Neural progenitor cell (in vitro differentiated cells): ENCODE measurements around the gene ZIC5. TPM values are rescaled to one million over a fixed set of nuclear protein-coding genes. Genes with fewer than 3 reads are reported as not detected.

Experiments
- DNase-seq: peaks from one replicate; pipeline ENCODE4 v3.0.0-alpha.2; 2016; ENCODE audit warnings: low spot score
- H2AFZ ChIP-seq: fragments of 200-600 bp; sonication (generic); replicated peaks from 2 replicates; pipeline ENCODE4 v1.6.1; 2016; ENCODE audit warnings: antibody characterized with exemption
- H3F3A ChIP-seq: fragments of 200-600 bp; sonication (generic); 2 replicates; pipeline ENCODE4 v1.6.1; 2016; ENCODE audit warnings: antibody characterized with exemption, low read depth
- H3K27ac ChIP-seq: fragments of 200-600 bp; sonication (generic); 2 replicates; pipeline ENCODE4 v1.5.1; 2016; ENCODE audit warnings: mild to moderate bottlenecking
- H3K27me3 ChIP-seq: fragments of 200-600 bp; sonication (generic); 2 replicates; pipeline ENCODE4 v1.6.1; 2016; ENCODE audit warnings: mild to moderate bottlenecking, moderate library complexity
- H3K36me3 ChIP-seq: fragments of 200-600 bp; sonication (generic); 2 replicates; pipeline ENCODE4 v1.5.1; 2016
- H3K4me1 ChIP-seq: fragments of 200-600 bp; sonication (generic); 2 replicates; pipeline ENCODE4 v1.6.1; 2016; ENCODE audit warnings: mixed run types
- H3K4me2 ChIP-seq: fragments of 200-600 bp; sonication (generic); 2 replicates; pipeline ENCODE4 v1.6.1; 2016
- H3K4me3 ChIP-seq: fragments of 200-600 bp; sonication (generic); 2 replicates; pipeline ENCODE4 v1.5.1; 2016
- H3K79me2 ChIP-seq: fragments of 200-600 bp; sonication (generic); 2 replicates; pipeline ENCODE4 v1.6.1; 2016; ENCODE audit warnings: low read depth
- H3K9ac ChIP-seq: fragments of 200-600 bp; sonication (generic); 2 replicates; pipeline ENCODE4 v1.6.1; 2016
- H3K9me3 ChIP-seq: fragments of 200-600 bp; sonication (generic); 2 replicates; pipeline ENCODE4 v1.5.1; 2016; ENCODE audit warnings: low read depth
- H4K20me1 ChIP-seq: fragments of 200-600 bp; sonication (generic); 2 replicates; pipeline ENCODE4 v1.6.1; 2016; ENCODE audit warnings: low read depth
- H3K27ac Mint-ChIP-seq: 3 replicates; pipeline ENCODE4 v1.8.0; 2021; ENCODE audit warnings: mixed read lengths
- H3K27me3 Mint-ChIP-seq: 2 replicates; pipeline ENCODE4 v1.8.0; 2022; ENCODE audit warnings: low read depth, mild to moderate bottlenecking, inconsistent platforms, moderate library complexity, mixed read lengths; ENCODE audit not compliant: insufficient read depth
- H3K36me3 Mint-ChIP-seq: 3 replicates; pipeline ENCODE4 v1.8.0; 2021; ENCODE audit warnings: mixed read lengths
- H3K4me1 Mint-ChIP-seq: 3 replicates; pipeline ENCODE4 v1.8.0; 2021; ENCODE audit warnings: mixed read lengths
- H3K4me3 Mint-ChIP-seq: 3 replicates; pipeline ENCODE4 v1.8.0; 2021; ENCODE audit warnings: mild to moderate bottlenecking, moderate library complexity, mixed read lengths
- H3K9me3 Mint-ChIP-seq: 3 replicates; pipeline ENCODE4 v1.8.0; 2020; ENCODE audit warnings: mixed read lengths
- EZH2 ChIP-seq: fragments of 200-600 bp; sonication (generic); IDR thresholded peaks from 2 replicates; pipeline ENCODE4 v1.6.1; 2017; ENCODE audit warnings: antibody characterized with exemption, mild to moderate bottlenecking, moderate library complexity
- EZH2phosphoT487 ChIP-seq: fragments of 200-600 bp; sonication (generic); IDR thresholded peaks from 2 replicates; pipeline ENCODE4 v1.6.1; 2017; ENCODE audit warnings: antibody characterized with exemption
- total RNA-seq: library from RNA; depleted of rRNA; stranded (reverse); fragments of >200 nt; gene quantifications from 2 replicates; pipeline ENCODE4 v1.2.3, GENCODE V29; 2015; ENCODE audit warnings: low replicate concordance
- TF ChIP-seq, protein P1 (sequence below): fragments of 200-600 bp; sonication (generic); IDR thresholded peaks from 2 replicates; pipeline ENCODE4 v1.5.1; 2017; ENCODE audit warnings: antibody characterized with exemption, mild to moderate bottlenecking

ZIC5 gene
- 29.0 and 35.7 TPM in 2 replicates for total RNA-seq

- DNase-seq = peak; percentile 95
- Histone ChIP-seq H3F3A (peaks cover 88% of the 10 kb centered on the region), H3K4me2 (peak within 1 kb of the TSS; percentile 79), H4K20me1 (peaks cover 86% of the 10 kb centered on the region), H3K9ac (no peak within 1 kb of the TSS), H3K27me3 (peaks cover 45% of the 10 kb centered on the region), H3K4me3 (peak within 1 kb of the TSS; percentile 96), H3K9me3 (no peaks in the 10 kb centered on the region), H3K27ac (peak within 1 kb of the TSS; percentile 83), H3K4me1 (peaks cover 45% of the 10 kb centered on the region), H3K36me3 (peaks cover 3% of the 10 kb centered on the region), H3K79me2 (peaks cover 88% of the 10 kb centered on the region), H2AFZ (no peak within 1 kb of the TSS)
- peaks cover 21% of the 10 kb centered on the region for H3K36me3 Mint-ChIP-seq
- H3K4me1 Mint-ChIP-seq = peaks cover 41% of the 10 kb centered on the region
- peaks cover 26% of the 10 kb centered on the region for H3K27me3 Mint-ChIP-seq
- peaks cover 15% of the 10 kb centered on the region for H3K9me3 Mint-ChIP-seq
- H3K4me3 Mint-ChIP-seq = peak within 1 kb of the TSS; percentile 89
- TF ChIP-seq EZH2phosphoT487 (peak; percentile 6), EZH2 (no peak)
- peak within 1 kb of the TSS; percentile 94 for H3K27ac Mint-ChIP-seq
These were observed at the start of gene ZIC5 for GRCh38 chr13:99971576-99972189. Gene ZIC5, minus strand, starts transcription at chr13:99971767. Its CDS starts 164 bp downstream, at chr13:99971603.

DNA sequence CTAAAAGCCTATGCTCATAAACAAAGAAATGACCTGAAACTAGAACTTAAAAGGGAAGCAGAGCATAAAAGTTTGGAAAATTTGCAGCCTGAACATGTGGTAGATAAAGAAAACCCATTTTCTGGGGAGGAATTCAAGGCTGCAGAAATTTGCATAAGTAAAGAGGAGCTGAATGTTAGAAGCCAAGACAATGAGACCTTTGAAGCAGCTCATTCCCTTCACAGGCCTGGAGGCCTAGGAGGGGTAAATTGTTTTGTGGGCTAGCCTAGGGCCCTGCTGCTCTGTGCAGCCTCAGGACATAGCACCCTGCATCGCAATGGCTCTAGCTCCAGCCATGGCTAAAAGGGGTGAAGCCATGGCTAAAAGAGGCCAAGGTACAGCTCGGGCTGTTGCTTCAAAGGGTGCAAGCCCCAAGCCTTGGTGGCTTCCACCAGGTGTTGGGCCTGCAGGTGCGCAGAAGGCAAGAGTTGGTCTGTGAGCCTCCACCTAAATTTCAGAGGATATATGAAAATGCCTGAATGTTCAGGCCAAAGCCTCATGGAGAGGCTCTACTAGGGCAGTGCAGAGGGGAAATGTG is 48.3 kb upstream of the ZIC5 start:
- Mint-ChIP-seq H3K4me1 (no peaks in the 10 kb centered on the region), H3K9me3 (no peaks in the 10 kb centered on the region), H3K27me3 (peaks cover 2% of the 10 kb centered on the region), H3K27ac (no peak overlapping the region), H3K36me3 (no peaks in the 10 kb centered on the region), H3K4me3 (no peak overlapping the region)
- Histone ChIP-seq H3K4me3 (no peak overlapping the region), H3K36me3 (no peaks in the 10 kb centered on the region), H3F3A (no peaks in the 10 kb centered on the region), H3K27me3 (no peaks in the 10 kb centered on the region), H2AFZ (no peak overlapping the region), H3K79me2 (no peaks in the 10 kb centered on the region), H3K27ac (no peak overlapping the region), H3K9me3 (no peaks in the 10 kb centered on the region), H3K4me1 (no peaks in the 10 kb centered on the region), H3K4me2 (no peak overlapping the region), H4K20me1 (no peaks in the 10 kb centered on the region), H3K9ac (no peak overlapping the region)
- DNase-seq = no peak
- no peak for TF ChIP-seq EZH2
- TF ChIP-seq, protein P1, sequence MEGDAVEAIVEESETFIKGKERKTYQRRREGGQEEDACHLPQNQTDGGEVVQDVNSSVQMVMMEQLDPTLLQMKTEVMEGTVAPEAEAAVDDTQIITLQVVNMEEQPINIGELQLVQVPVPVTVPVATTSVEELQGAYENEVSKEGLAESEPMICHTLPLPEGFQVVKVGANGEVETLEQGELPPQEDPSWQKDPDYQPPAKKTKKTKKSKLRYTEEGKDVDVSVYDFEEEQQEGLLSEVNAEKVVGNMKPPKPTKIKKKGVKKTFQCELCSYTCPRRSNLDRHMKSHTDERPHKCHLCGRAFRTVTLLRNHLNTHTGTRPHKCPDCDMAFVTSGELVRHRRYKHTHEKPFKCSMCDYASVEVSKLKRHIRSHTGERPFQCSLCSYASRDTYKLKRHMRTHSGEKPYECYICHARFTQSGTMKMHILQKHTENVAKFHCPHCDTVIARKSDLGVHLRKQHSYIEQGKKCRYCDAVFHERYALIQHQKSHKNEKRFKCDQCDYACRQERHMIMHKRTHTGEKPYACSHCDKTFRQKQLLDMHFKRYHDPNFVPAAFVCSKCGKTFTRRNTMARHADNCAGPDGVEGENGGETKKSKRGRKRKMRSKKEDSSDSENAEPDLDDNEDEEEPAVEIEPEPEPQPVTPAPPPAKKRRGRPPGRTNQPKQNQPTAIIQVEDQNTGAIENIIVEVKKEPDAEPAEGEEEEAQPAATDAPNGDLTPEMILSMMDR = no peak
- no peak for TF ChIP-seq EZH2phosphoT487

GRCh38 chr13:100014621-100015020 is 43.1 kb upstream of the ZIC5 start:
- no peak overlapping the region for H3K4me3 Mint-ChIP-seq
- no peak overlapping the region for H3K27ac ChIP-seq
- H3K36me3 Mint-ChIP-seq = no peaks in the 10 kb centered on the region
- H3K9me3 ChIP-seq = no peaks in the 10 kb centered on the region
- H3K36me3 ChIP-seq = no peaks in the 10 kb centered on the region
- no peak overlapping the region for H3K4me2 ChIP-seq
- no peaks in the 10 kb centered on the region for H3K4me1 Mint-ChIP-seq
- no peaks in the 10 kb centered on the region for H3K4me1 ChIP-seq
- no peak overlapping the region for H3K4me3 ChIP-seq
- no peaks in the 10 kb centered on the region for H3K79me2 ChIP-seq
- H3F3A ChIP-seq = no peaks in the 10 kb centered on the region
- H3K27me3 Mint-ChIP-seq = no peaks in the 10 kb centered on the region
- no peaks in the 10 kb centered on the region for H4K20me1 ChIP-seq
- no peaks in the 10 kb centered on the region for H3K27me3 ChIP-seq
- H3K9ac ChIP-seq = no peak overlapping the region
- H3K9me3 Mint-ChIP-seq = no peaks in the 10 kb centered on the region
- no peak overlapping the region for H3K27ac Mint-ChIP-seq
- no peak for DNase-seq
- no peak for TF ChIP-seq EZH2
- no peak for TF ChIP-seq EZH2phosphoT487
- TF ChIP-seq, protein P1 = no peak
- no peak overlapping the region for H2AFZ ChIP-seq

- no peak overlapping the region for H3K9ac ChIP-seq
- Mint-ChIP-seq H3K4me3 (no peak overlapping the region), H3K36me3 (peaks cover 3% of the 10 kb centered on the region), H3K4me1 (peaks cover 37% of the 10 kb centered on the region), H3K27ac (no peak overlapping the region), H3K9me3 (peaks cover 4% of the 10 kb centered on the region), H3K27me3 (peaks cover 24% of the 10 kb centered on the region)
- H3F3A ChIP-seq = peaks cover 51% of the 10 kb centered on the region
- peaks cover 30% of the 10 kb centered on the region for H3K4me1 ChIP-seq
- DNase-seq = no peak
- H3K4me3 ChIP-seq = no peak overlapping the region
- H4K20me1 ChIP-seq = peaks cover 24% of the 10 kb centered on the region
- H3K27me3 ChIP-seq = peaks cover 52% of the 10 kb centered on the region
- no peaks in the 10 kb centered on the region for H3K36me3 ChIP-seq
- H3K27ac ChIP-seq = no peak overlapping the region
- H3K4me2 ChIP-seq = no peak overlapping the region
- TF ChIP-seq EZH2phosphoT487 (no peak), EZH2 (no peak)
- TF ChIP-seq, protein P1 = no peak
- no peaks in the 10 kb centered on the region for H3K9me3 ChIP-seq
- no peak overlapping the region for H2AFZ ChIP-seq
- no peaks in the 10 kb centered on the region for H3K79me2 ChIP-seq
These were observed 26.7 kb upstream of the ZIC5 start for GRCh38 chr13:99998261-99998660.
